ENCODE data around the gene FAM171A1.

- TF ChIP-seq, protein P1, sequence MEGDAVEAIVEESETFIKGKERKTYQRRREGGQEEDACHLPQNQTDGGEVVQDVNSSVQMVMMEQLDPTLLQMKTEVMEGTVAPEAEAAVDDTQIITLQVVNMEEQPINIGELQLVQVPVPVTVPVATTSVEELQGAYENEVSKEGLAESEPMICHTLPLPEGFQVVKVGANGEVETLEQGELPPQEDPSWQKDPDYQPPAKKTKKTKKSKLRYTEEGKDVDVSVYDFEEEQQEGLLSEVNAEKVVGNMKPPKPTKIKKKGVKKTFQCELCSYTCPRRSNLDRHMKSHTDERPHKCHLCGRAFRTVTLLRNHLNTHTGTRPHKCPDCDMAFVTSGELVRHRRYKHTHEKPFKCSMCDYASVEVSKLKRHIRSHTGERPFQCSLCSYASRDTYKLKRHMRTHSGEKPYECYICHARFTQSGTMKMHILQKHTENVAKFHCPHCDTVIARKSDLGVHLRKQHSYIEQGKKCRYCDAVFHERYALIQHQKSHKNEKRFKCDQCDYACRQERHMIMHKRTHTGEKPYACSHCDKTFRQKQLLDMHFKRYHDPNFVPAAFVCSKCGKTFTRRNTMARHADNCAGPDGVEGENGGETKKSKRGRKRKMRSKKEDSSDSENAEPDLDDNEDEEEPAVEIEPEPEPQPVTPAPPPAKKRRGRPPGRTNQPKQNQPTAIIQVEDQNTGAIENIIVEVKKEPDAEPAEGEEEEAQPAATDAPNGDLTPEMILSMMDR (IDR thresholded peaks at IDR 0.05), result no peak
- no peak for TF ChIP-seq POLR2A (IDR thresholded peaks at IDR 0.05)
- no peak for TF ChIP-seq POLR2AphosphoS5 (IDR thresholded peaks at IDR 0.05)
Observed at GRCh38 chr10:15369256-15370211, 1.6 kb downstream of the FAM171A1 start.
